ENCODE measurements around the gene TMEM171.

The TMEM171 gene

GRCh38 chr5:73122875-73123810 is 2.8 kb downstream of the TMEM171 start:
- no peak for DNase-seq

DNA sequence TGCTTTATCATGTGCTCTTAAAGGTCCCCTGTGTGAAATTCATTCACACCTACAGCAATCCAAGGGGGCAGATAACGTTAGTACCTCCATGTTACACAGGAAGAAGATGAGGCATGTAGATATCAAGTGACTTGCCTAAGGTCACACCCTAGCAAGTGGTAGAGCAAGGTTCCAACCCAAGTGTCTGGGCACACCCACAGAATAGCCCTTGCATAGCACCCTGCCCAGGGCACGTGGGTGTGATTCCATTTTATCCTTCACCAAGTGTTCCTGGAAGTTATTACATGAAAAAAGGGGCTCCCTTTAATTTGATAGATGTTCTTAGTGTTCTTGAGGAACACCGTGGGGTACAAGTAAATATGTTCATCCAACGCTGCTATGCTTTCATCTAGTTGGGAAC is 4.9 kb downstream of the TMEM171 start:
- no peak for DNase-seq

- DNase-seq = no peak
Measured at GRCh38 chr5:73126381-73126780, 6.0 kb downstream of the TMEM171 start.

- no peak for DNase-seq
Measured at GRCh38 chr5:73126957-73127356, 6.6 kb downstream of the TMEM171 start.

DNA sequence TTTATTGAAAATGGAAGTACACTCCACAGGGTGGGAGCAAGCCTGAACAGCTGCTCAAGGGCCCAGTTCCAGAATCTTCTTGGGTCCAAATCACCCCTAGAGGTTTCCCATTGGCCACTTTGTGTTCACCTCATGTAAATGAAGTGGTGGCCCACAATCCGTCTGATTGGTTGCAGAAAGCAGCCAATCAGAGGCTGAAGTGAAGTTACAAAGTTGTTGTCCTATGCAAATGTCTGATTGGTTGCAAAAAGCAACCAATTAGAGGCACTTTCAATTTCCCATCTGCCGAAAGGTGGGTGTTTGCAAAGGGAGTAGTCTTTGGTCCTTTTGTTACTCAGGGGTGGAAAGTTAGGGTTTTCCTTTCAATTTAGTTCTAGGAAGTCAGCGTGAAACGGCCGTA is 8.8 kb downstream of the TMEM171 start:
- no peak for DNase-seq

- no peak for DNase-seq
Measured at GRCh38 chr5:73130811-73131210, 10.4 kb downstream of the TMEM171 start.

DNA sequence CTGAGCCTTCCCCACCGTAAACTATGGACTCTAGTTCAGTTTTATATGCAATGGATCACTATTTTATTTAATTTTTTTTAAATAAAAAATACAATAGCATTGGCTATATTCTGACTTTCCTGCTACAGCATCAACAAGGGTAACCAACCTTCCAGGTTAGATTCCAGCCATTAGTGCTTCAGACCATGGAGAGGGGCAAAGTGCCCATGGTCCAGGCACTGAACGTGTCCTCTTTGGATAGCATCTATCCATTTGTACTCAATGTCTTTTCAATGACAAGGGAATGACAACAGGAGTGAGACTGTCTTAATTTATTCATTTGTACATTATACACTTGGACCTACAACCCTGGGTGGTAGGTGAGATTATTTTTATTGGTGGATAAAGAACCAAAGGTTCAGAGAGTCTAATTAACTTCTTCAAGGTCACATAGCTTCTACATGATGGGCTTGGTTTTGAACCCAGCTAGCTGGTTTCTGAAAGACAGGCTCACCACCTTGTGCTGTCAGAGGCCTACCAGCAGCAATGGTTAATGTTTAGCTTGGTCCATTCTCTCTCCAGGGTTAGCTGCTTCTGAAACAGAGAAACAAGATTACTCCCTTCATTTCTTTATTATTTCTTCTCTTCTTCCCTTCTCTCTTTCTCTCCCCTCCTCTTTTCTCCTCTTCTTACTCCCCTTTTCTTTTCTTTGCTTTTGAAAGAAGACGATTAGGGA is 11.5 kb downstream of the TMEM171 start:
- no peak for DNase-seq

DNA sequence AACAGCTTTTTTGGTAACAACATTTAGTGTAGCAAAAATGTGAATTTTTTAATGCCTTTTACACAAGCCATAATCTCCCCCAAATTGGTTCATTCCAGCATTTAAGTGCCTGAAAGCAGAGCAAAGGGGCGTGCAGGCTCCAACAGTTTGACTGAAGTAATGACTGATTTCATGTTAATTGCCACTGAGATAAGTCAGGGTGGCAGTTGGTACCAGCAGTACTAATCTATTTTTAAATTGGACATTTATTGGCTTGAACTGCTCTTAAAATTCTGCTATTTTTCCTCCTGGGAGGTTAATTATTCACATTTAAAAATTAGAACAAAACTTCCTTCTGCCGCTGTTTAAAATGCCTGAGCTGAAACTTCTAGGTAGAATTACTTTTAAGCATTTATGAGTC is 12.4 kb downstream of the TMEM171 start:
- DNase-seq = no peak

DNA sequence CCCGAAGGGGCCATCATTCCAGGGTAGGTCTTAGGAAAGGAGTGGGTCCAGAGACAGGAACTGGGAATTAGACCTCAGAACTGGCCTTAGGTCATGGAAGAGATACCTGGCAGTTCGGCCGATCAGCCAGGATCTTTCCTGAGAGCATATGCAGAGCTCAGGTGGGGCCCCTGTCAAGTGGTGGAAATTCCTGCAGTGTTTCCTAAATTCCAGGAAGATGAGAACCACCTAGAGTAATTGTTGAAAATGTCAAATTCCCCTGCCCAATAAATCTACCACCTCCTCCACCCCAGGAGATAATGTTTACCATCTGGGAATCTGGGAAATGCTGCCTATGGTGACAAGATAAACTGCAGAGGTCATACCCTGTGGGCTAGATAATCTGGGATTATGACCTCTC is 14.6 kb downstream of the TMEM171 start:
- no peak for DNase-seq

GRCh38 chr5:73135429-73136054 is 15.2 kb downstream of the TMEM171 start:
- DNase-seq = no peak

DNA sequence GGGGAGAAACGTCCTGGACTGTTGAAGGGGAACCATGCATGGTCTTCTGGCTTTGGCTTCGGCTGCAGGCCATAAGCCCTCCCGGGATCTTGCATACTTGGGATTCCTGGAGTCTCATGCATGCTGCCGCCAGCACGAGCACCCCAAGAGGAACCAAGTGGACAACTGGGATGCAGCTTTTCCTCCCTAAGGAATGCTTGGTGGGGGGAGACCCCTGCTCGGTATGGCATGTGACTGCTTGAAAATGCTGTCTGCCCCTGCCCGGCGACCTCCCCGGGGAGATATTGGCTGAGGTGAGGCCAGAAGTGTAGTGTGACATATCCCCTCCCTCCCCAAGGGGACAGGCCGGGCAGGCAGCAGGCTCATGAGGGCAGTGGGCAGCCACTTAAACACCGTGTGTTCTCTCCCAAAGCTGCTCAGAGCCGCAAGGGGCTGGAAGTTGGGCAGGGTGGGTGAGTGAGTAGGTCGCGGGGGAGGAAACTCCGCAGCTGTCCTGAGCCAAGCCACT is 15.7 kb downstream of the TMEM171 start:
- DNase-seq = no peak

DNA sequence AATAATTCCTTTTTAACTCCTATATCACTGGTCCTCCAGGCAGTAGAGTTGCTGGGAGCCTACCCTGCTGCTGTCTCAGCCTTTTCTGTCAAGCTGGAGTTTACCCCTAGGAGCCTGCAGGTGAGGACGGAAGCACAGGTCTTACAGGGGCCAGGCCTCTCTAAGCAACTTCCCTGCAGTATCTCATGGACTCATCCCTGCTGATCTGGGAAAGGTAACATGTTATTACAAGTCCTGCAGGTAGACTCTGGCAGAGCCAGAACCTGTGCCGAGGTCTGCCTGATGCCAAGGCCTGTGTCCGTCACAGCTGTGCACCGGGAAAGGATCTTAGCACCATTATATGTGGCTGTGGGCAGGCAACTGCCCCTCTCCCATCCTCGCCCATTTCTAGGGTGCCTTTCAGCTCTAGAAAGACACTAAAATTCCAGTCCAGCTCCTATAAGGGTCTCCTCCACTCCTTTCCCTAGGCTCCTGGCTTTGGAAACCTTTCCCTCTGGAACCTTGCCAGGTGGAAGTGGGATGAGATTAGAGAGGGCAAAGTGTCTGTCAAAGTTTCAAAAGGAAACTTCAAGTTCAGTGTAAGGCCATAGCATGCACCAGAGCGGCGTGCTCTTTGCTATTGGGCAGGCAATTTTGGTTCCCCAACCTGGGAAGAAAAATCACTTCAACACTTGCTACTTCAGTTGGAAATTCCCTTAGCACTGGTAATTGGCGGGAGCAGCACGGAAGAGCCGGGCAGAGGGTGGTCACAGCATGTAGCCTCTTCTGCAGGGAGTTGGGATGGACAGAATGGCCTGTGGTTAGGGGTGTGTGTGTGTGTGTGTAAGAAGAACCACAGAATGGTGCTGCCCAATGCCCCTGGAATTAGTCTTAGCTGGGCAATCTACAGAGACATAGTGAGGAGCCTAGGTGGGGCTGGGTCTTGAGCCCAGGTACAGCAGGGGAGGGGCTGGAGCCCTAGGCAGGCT is 17.5 kb downstream of the TMEM171 start:
- DNase-seq = no peak

- no peak for DNase-seq
Measured at GRCh38 chr5:73139485-73139884, 19.1 kb downstream of the TMEM171 start.

DNA sequence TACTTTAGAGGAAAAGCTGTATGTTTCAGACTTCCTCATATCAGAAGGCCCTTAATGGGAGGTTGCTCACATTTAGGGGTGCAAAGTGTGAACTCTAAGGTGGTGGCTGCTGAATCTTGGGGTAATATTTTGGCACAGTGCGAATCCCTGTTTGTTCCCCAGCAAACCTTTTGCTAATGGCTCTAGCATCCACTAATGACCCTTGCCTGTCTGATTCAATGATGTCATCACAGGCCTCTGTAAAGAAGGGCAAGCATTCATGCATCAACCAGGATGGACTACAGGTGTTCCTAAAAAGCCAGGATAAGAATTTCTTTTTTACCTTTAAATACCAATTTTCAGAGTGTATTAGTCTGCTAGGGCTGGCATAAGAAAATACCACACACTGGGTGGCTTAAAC is 20.4 kb downstream of the TMEM171 start:
- no peak for DNase-seq

- no peak for DNase-seq
Measured at GRCh38 chr5:73142035-73142434, 21.7 kb downstream of the TMEM171 start.

DNA sequence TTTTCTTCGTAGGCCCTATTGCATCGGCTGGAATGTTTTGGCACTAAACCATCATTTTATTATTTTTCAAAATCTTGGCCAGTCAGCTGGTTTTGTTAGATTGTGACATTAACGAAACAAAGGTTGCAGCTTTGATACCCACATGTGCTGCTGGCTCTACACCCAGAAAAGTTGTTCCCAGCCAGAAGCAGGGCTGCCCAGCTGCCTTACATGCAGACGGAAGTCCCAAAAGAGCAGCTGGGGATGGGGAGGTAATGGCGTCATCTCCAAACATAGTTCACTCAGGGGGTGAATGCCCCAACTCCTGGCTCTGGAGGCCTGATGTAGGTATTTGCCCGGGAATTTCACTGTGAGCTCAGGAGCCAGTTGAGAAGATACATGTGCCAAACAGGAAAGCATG is 23.3 kb downstream of the TMEM171 start:
- DNase-seq = no peak

DNA sequence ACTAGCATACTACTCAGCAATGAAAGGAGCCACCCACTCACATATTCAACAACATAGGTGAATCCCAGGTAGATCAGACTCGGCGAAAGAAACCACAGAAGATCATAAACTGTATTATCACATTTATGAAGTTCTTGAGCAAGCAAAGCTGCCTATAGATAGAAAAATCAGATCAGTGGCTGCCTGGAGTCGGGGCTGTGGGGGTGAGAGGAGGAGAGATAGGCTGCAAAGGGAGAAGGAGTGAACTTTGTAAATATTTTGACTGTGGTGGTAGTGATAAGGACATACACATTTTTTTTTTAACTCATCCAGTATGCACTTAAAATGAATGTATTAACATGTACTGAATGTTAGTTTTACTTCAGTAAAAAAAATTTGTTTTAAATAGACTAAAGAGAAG is 29.2 kb downstream of the TMEM171 start:
- DNase-seq = no peak

GRCh38 chr5:73150876-73151275 is 30.5 kb downstream of the TMEM171 start:
- no peak for DNase-seq

GRCh38 chr5:73151766-73152410 is 31.5 kb downstream of the TMEM171 start:
- DNase-seq = no peak

- no peak for DNase-seq
Measured at GRCh38 chr5:73152411-73153388, 32.3 kb downstream of the TMEM171 start.

Data from GOT3 (cell line).